SW 1271 (cell line): ENCODE measurements around the gene PIP5K1B.

ENCODE experiments used
- DNase-seq, 2 experiments: peaks; one replicate each; lab custom pipeline; 2025; lab: John Stamatoyannopoulos, UW

The PIP5K1B gene

DNA sequence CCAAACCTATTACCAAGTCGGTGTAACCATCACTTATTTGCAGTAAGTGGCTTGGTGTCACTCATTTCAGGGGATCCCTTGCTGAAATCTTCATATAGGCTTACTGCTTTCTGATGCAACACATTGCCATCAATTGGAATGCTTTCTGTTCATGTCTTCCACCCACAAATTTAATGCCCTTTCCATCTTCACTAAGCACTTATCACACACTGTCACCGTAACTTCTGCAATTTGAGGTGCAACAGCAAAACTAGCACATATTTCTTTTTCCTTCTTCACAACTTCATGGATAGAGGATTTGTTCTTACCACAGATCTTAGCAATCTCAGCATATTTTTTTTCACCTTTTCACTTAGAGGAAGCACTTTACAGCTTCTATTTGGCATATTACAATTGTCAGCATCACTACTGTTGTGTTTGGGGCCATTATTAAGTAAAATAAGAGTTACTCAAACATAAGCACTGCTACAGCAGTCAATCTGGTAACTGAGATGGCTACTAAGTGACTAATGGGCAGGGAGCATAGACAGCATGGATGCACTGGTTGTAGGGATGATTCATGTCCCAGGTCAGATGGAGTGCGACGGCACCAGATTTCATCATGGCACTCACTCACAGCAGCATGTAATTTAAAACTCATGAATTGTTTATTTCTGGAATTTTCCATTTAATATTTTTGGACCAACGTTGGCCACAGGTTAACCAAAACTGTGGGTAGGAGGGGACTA, 70.1 kb downstream of the PIP5K1B start:
- DNase-seq, result no peak

- DNase-seq, result no peak
Observed at GRCh38 chr9:68777070-68777763, 72.2 kb downstream of the PIP5K1B start.

GRCh38 chr9:68778635-68779034, 73.6 kb downstream of the PIP5K1B start:
- DNase-seq, result no peak

DNA sequence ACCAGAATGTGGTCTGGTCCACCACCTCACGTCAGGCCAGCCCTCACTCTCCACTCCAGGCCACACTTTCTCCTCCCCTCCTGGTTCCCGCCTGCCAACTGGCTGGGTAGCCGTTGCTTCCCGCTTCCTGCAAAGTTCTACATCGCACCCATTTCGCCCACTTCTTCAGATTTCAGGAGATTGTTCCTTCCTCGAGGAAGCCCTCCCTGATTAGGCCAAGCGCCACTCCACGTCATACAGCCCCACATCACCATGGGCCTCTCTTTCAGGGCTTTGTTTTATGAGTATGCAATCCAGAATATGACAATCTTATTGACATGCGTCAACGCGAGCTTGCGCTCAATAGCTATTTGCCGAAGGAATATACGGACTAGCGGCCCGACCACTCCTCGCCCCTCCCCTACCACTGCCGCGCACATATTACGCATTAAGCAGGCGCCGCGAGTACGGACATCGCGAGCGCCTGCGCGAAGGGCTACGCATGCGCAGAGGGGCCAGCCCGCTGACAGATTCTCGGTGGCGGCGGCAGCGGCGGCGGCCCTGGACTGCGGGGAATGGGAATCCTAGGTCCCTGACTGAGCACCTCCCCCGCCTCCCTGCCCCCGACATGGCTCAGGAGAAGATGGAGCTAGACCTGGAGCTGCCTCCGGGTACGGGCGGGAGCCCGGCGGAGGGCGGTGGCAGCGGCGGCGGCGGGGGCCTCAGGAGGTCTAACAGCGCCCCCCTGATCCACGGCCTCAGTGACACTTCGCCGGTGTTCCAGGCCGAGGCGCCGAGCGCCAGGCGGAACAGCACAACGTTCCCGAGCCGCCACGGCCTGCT, 74.7 kb downstream of the PIP5K1B start:
- DNase-seq, result peak; percentile 83 to 92

DNA sequence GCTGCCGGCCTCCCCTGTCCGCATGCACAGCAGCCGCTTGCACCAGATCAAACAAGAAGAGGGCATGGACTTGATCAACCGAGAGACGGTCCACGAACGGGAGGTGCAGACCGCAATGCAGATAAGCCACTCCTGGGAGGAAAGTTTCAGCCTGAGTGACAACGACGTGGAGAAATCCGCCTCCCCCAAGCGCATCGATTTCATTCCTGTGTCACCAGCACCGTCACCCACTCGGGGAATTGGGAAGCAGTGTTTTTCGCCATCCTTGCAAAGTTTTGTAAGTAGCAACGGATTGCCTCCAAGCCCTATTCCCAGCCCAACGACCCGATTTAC, 75.3 kb downstream of the PIP5K1B start:
- DNase-seq, result peak in 1 of 2 experiments; percentile 11

DNA sequence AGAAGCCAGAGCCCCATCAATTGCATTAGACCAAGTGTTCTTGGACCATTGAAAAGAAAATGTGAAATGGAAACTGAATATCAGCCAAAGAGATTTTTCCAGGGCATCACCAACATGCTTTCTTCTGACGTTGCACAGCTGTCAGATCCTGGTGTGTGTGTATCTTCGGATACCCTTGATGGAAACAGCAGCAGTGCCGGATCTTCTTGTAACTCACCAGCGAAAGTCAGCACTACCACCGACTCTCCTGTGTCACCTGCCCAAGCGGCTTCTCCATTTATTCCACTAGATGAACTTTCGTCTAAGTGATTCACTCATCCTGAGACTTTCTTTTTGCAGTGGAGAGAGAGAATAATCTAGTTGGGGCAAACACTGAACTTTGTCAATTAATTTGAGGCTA, 75.7 kb downstream of the PIP5K1B start:
- DNase-seq, result no peak

- no peak for DNase-seq
Observed at GRCh38 chr9:68781928-68782327, 76.9 kb downstream of the PIP5K1B start.

DNA sequence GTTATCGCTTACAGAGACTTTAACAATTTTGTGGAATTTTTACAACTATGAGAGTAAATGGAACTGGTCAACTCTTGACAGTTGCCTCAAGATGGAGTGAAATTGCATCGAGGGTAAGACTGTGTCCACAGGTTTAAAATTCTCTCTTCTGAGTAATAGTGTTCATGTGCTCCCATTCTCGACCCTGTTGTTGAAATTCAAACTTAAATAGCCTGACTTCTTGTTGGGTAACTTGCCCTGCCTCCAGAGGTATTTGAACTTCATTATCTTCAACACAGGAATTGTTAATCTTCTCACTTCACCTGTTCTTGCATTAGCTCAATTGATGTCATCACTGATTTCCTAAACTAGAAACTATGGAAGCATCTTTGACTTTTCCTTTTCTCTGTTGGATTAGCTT, 77.5 kb downstream of the PIP5K1B start:
- DNase-seq, result no peak

- DNase-seq, result no peak
Observed at GRCh38 chr9:68785965-68786364, 80.9 kb downstream of the PIP5K1B start.

- no peak for DNase-seq
Observed at GRCh38 chr9:68791169-68791568, 86.1 kb downstream of the PIP5K1B start.

GRCh38 chr9:68793605-68794343, 88.7 kb downstream of the PIP5K1B start:
- no peak for DNase-seq

- DNase-seq, result no peak
Observed at GRCh38 chr9:68794898-68795297, 89.9 kb downstream of the PIP5K1B start.

- no peak for DNase-seq
Observed at GRCh38 chr9:68795411-68795810, 90.4 kb downstream of the PIP5K1B start.

DNA sequence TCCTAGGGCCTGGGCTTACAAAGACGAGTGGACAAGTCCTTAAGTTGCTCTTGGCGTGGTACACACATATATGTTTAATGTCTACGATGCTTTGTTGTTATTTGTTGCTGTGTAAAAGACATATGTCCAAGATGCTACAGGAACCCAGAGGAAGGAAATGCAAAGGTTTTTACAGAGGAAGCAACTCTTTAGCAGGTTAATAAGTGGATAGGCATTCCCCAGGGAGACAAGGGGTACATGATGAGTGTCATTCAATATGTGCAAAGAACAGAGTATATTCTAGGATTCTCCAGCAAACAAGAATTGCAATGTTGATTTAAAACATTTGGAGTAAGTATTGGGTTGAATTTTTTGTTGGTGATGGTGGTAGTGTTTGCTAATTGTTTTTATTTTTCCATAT, 92.1 kb downstream of the PIP5K1B start:
- DNase-seq, result no peak

DNA sequence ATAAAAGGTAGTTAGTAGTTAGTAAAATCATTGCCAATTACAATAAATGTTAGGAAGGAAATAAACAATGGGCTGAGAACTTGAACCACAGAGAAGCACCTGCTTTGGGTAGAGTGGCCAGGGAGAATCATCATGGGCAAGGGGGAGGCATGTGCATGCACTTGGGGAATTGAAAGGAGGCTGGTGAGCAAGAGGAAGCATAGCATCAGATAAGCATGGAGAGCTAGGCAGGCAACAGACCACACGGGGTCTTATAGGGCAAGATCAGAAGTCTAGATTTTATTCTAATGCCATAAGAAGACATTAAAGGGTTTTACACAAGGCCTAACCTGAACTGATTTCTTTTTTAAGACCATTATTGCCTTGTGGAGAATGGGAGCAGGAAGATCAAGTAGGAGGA, 93.4 kb downstream of the PIP5K1B start:
- no peak for DNase-seq

DNA sequence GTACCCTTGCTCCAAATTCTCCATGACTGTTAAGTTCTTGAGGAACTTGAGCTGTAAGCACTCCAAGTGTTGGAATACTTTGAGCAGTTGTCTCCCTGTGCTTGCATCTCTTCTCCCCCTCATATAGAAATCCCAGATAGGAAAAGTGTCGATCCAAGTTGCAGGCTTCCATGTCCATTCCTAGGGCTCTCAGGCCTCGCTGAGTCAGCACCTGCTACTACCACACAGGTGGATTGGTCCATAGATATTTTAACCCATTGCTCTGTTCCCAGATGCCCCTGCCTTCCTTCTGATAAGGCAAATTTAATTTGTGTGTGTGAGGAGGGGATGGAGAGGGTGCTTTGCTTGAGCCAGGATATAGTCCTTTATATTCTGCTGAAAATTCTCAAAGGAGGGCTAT, 95.8 kb downstream of the PIP5K1B start:
- no peak for DNase-seq

GRCh38 chr9:68802525-68803015, 97.5 kb downstream of the PIP5K1B start:
- DNase-seq, result no peak

DNA sequence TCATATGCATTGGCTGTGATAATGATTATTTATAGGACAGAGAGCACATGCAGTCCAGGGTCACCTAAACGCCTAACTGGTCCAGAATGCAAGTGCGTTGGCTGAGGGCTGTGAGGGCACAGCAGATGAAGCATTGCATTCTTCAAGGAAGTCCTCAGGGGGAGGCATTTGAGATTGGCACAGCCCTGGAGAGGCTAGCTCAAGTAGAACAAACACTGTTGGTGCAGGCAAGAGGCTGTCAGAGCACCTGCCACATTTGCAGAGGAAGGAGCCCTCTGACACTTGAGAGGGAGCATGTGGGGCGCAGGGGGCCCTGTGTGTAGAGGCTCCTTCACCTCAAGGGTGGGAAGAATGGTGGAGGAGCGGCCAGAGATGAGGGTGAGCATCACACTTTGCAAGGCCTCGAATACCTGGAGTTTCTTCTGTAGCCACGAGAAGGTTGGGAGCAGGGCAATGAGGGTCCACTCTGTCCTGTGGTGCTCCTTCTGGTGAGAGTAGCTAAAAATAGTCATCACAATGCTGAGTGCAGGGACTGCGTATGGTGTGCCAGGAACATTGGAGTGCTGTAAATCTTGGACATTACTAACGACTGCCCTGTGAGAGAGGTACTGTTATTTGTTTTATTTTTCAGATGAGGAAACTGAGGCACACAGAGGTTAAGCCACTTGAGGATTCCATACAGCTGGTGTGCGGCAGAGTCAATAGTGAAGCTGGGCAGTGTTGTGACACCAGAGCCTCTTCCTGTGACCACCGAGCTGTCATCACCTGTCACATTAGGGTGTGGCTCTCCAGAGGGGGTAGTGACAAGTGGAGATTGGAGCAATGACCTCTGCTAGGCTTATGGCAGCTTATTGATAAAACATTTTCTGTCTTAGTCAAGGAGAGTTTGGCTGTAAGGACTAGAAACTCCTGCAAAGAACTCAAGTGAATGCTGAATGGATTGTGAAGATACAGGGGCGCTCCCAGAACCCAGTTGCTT, 100.2 kb downstream of the PIP5K1B start:
- no peak for DNase-seq

GRCh38 chr9:68805890-68806517, 101.0 kb downstream of the PIP5K1B start:
- no peak for DNase-seq

DNA sequence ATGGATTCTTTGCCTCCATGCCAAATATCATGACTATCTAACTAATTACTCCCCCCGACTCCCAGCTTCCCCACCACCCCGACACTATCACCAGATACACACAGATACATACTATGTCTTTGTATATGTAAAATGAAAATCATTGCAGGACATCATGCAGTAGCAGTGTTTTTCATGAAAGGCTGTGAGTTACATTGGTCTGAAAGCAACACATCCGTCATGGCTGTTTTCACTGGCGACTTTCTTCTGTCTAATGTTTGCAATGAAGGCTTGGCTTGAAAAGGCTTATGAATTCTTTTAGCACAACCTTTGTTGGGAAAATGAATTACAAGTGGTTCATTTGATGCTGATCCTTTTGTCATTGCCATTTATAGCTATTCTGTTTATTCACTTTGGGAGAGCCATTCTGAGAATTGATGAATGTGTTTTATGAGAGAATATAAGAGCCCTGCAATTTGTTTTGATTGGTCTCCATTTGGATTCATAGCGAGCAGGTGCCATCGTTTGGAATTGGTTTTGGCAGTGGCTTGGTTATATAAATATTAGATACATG, 103.4 kb downstream of the PIP5K1B start:
- DNase-seq, result no peak
